SK-N-MC (cell line): ENCODE measurements around the gene SCP2.

ENCODE experiments used
- DNase-seq: peaks from one replicate; pipeline ENCODE4 v3.0.0-alpha.2; 2011; ENCODE audit warnings: low read depth, low spot score
- H3K27ac ChIP-seq: fragments of 200-600 bp; sonication (generic); 2 replicates; pipeline ENCODE4 v1.5.1; 2016; ENCODE audit warnings: mixed run types
- H3K36me3 ChIP-seq: fragments of 200-600 bp; sonication (generic); 2 replicates; pipeline ENCODE4 v1.6.1; 2017; ENCODE audit warnings: antibody characterized with exemption, low read length, mixed read lengths; ENCODE audit not compliant: insufficient read depth
- H3K4me3 ChIP-seq: fragments of 200-600 bp; sonication (generic); 2 replicates; pipeline ENCODE4 v1.5.1; 2016
- H3K9ac ChIP-seq: fragments of 200-600 bp; sonication (generic); 2 replicates; pipeline ENCODE4 v1.8.0; 2017; ENCODE audit warnings: mixed run types, mixed read lengths; ENCODE audit not compliant: insufficient read length
- H3K9me3 ChIP-seq: fragments of 200-600 bp; sonication (generic); 2 replicates; pipeline ENCODE4 v1.6.1; 2017; ENCODE audit warnings: low read depth, mild to moderate bottlenecking, antibody characterized with exemption, low read length, moderate library complexity, mixed read lengths
- EZH2 ChIP-seq: fragments of 200-600 bp; sonication (generic); IDR thresholded peaks from one replicate; pipeline ENCODE4 v1.6.1; 2017; ENCODE audit warnings: antibody characterized with exemption
- FOXP2 ChIP-seq: optimal IDR thresholded peaks from 2 replicates; pipeline ENCODE3; 2011; ENCODE audit warnings: mild to moderate bottlenecking, moderate library complexity; ENCODE audit not compliant: insufficient read depth; ENCODE audit errors: extremely low read length, control extremely low read depth
- POLR2AphosphoS5 ChIP-seq: IDR thresholded peaks from 2 replicates; pipeline ENCODE4 v1.6.1; 2012; ENCODE audit warnings: mild to moderate bottlenecking, low read depth, low read length, borderline replicate concordance

SCP2 gene

GRCh38 chr1:52904208-52904926, 22.7 kb upstream of the SCP2 start:
- no peaks in the 10 kb centered on the region for H3K9me3 ChIP-seq
- DNase-seq = no peak
- TF ChIP-seq FOXP2 = no peak
- no peak for TF ChIP-seq EZH2
- no peak for TF ChIP-seq POLR2AphosphoS5
- no peak overlapping the region for H3K9ac ChIP-seq
- H3K36me3 ChIP-seq = no peaks in the 10 kb centered on the region
- no peak overlapping the region for H3K27ac ChIP-seq
- no peak overlapping the region for H3K4me3 ChIP-seq

DNA sequence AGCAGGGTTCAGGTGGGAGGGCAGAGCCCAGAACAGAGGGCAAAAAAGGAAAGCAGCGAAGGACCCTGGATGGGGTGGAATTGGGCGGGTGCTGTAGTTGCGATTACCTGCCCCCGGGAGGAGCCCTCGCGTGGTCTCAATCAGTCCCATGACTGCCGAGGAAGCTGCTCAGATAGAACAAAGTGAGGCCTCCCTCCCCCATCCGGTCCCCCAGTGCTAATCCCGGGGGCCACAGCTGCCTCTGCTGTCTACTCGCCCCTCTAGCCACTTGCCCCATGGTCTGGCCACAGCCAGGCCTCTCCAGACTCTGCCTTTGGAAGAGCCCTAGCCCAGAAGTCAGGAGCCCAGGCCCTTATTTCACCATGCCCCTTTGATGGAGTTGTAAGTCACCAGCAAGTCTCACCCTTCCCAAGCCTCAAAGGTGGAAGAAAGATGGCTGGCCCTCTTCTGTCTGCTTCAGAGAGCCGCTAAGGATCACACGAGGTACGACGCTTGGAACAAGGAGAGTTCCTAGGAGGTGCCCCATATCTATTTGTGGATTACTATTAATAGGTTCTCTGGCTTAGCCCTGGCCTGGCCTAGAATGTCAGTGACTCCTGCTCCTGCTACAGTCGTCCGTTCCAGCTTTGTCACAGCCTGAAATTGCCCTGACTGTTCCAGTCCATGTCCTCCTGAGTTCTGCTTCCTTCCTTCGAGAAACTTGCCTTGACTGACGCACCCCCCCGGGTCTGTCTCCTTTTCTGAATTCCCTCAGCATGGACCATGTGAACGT, 22.0 kb upstream of the SCP2 start:
- no peaks in the 10 kb centered on the region for H3K36me3 ChIP-seq
- no peaks in the 10 kb centered on the region for H3K9me3 ChIP-seq
- DNase-seq = no peak
- no peak overlapping the region for H3K27ac ChIP-seq
- TF ChIP-seq POLR2AphosphoS5 = no peak
- TF ChIP-seq FOXP2 = no peak
- no peak for TF ChIP-seq EZH2
- no peak overlapping the region for H3K4me3 ChIP-seq
- no peak overlapping the region for H3K9ac ChIP-seq

DNA sequence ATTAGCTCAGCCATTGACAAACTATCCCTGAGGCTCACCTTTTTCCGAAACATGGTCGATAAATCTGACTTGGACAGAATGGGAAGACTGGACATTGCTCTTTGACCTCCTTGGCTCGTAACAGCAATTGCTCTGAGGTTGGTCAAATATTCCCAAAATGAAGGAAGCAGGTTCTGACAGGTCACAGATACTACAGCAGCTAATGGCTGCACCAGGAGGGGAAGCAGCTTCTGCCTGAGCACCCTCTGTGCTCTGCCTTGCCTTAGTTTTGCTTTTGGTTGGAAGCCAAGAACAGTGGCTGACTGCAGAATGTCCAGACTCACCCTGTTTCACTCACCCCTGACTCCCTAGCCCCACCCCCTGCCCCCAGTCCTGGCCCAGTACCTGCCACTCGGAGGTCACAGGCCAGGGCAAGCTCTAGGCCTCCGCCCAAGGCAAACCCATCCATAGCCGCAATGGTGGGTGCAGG, 20.9 kb upstream of the SCP2 start:
- H3K36me3 ChIP-seq = no peaks in the 10 kb centered on the region
- H3K9me3 ChIP-seq = no peaks in the 10 kb centered on the region
- no peak for DNase-seq
- no peak overlapping the region for H3K27ac ChIP-seq
- TF ChIP-seq EZH2 (no peak), POLR2AphosphoS5 (no peak), FOXP2 (no peak)
- no peak overlapping the region for H3K4me3 ChIP-seq
- H3K9ac ChIP-seq = no peak overlapping the region

DNA sequence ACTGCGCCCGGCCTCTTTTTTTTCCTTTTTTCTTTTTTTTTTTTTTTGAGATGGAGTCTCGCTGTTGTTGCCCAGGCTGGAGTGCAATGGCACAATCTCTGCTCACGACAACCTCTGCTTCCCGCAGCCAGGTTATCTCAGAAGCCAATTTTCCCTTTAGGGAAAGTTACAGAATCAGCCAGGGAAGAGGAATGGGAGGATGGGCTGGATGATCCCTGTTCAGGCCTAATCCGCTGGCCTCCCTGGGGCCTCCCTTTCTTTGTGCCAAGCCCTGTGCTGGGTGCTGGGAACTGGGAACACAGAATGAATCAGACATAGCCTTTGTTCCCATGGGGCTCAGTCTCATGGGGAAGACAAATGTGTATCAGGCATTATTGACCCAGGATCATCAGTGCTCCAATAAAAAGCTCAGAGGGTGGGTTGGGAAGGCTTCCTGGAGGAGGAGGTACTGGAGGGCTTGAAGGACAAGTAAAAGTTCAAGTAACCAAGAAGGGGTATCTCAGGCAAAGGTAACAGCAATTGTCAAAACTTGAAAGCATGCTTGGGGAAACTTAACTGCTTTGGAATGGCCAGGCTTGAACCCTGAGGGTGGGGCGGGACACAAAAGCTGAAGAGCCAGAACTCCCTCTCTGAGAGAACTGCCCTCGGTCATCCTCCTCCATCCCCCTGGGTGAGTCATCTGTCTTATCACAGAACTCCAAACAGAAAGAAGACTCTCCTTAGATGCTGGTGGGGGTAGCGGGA, 19.8 kb upstream of the SCP2 start:
- no peak for DNase-seq
- no peak overlapping the region for H3K27ac ChIP-seq
- no peak overlapping the region for H3K9ac ChIP-seq
- H3K4me3 ChIP-seq = no peak overlapping the region
- no peaks in the 10 kb centered on the region for H3K36me3 ChIP-seq
- no peaks in the 10 kb centered on the region for H3K9me3 ChIP-seq
- TF ChIP-seq EZH2 (no peak), POLR2AphosphoS5 (no peak), FOXP2 (no peak)

- no peaks in the 10 kb centered on the region for H3K9me3 ChIP-seq
- TF ChIP-seq EZH2 (no peak), FOXP2 (no peak), POLR2AphosphoS5 (no peak)
- DNase-seq = no peak
- no peak overlapping the region for H3K9ac ChIP-seq
- H3K36me3 ChIP-seq = no peaks in the 10 kb centered on the region
- H3K27ac ChIP-seq = no peak overlapping the region
- no peak overlapping the region for H3K4me3 ChIP-seq
Observed at GRCh38 chr1:52907812-52908153, 19.3 kb upstream of the SCP2 start.

GRCh38 chr1:52911541-52911940, 15.5 kb upstream of the SCP2 start:
- Histone ChIP-seq H3K9me3 (no peaks in the 10 kb centered on the region), H3K9ac (no peak overlapping the region), H3K36me3 (no peaks in the 10 kb centered on the region), H3K27ac (no peak overlapping the region), H3K4me3 (no peak overlapping the region)
- TF ChIP-seq POLR2AphosphoS5 (no peak), FOXP2 (no peak), EZH2 (no peak)
- no peak for DNase-seq

DNA sequence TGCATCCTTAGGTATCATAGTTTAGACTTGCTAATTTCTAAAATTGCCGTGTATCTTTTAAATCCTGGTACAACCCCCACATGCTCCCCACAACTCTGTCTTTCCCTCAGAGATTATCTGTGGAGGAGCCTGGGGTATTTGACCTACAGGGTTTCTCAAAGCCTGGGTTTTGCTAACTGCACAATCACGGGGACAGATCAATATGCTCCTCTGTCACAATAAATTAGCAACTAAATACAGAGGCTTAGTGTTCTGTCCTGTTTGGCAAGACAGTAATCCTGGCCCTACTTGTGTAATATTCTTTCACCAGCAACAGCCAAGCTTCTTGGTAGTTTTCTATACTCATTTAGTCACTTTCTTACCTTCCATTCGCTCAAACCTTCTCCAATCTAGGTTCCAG, 14.1 kb upstream of the SCP2 start:
- H3K4me3 ChIP-seq = no peak overlapping the region
- no peaks in the 10 kb centered on the region for H3K36me3 ChIP-seq
- H3K9me3 ChIP-seq = no peaks in the 10 kb centered on the region
- TF ChIP-seq POLR2AphosphoS5 (no peak), EZH2 (no peak), FOXP2 (no peak)
- no peak overlapping the region for H3K9ac ChIP-seq
- no peak overlapping the region for H3K27ac ChIP-seq
- no peak for DNase-seq

GRCh38 chr1:52913537-52913936, 13.5 kb upstream of the SCP2 start:
- DNase-seq = no peak
- Histone ChIP-seq H3K27ac (no peak overlapping the region), H3K4me3 (no peak overlapping the region), H3K36me3 (no peaks in the 10 kb centered on the region), H3K9me3 (no peaks in the 10 kb centered on the region), H3K9ac (no peak overlapping the region)
- no peak for TF ChIP-seq EZH2
- TF ChIP-seq POLR2AphosphoS5 = no peak
- no peak for TF ChIP-seq FOXP2
